ENCODE measurements around the gene PTK7. TPM values are rescaled to one million over a fixed set of nuclear protein-coding genes. Genes with fewer than 3 reads are reported as not detected.

Gene PTK7
- total RNA-seq, 1 experiment from 2014 or later = 105 TPM

- no peaks in the 10 kb centered on the region for H3K27me3 ChIP-seq (ENCODE audit: insufficient read depth, low read length)
- H3K9me2 ChIP-seq (ENCODE audit: insufficient read depth) = no peaks in the 10 kb centered on the region
- TF ChIP-seq JUND (IDR thresholded peaks at IDR 0.05) (no peak), EGR1 (IDR thresholded peaks at IDR 0.05; ENCODE audit: low read depth) (no peak), TCF7L2 (IDR thresholded peaks at IDR 0.05; ENCODE audit: borderline replicate concordance, extremely low read depth, insufficient read depth, insufficient read length) (no peak), SP1 (IDR thresholded peaks at IDR 0.05; ENCODE audit: low read depth) (no peak), EZH2 (IDR thresholded peaks at IDR 0.05) (no peak), SIN3A (IDR thresholded peaks at IDR 0.05; ENCODE audit: low read depth) (no peak), POLR2AphosphoS5 (IDR thresholded peaks at IDR 0.05; ENCODE audit: low read depth, low read length) (no peak), ZNF274 (IDR thresholded peaks at IDR 0.05; ENCODE audit: low read depth, low read length) (no peak), CEBPB (IDR thresholded peaks at IDR 0.05; ENCODE audit: low read depth) (no peak), ZFX (IDR thresholded peaks at IDR 0.05) (no peak), CBX3 (IDR thresholded peaks at IDR 0.05; ENCODE audit: low read depth) (no peak), RAD21 (IDR thresholded peaks at IDR 0.05; ENCODE audit: low read depth) (no peak)
- TF ChIP-seq, protein P1, sequence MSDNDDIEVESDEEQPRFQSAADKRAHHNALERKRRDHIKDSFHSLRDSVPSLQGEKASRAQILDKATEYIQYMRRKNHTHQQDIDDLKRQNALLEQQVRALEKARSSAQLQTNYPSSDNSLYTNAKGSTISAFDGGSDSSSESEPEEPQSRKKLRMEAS (IDR thresholded peaks at IDR 0.05) = no peak
- TF ChIP-seq, protein P2, sequence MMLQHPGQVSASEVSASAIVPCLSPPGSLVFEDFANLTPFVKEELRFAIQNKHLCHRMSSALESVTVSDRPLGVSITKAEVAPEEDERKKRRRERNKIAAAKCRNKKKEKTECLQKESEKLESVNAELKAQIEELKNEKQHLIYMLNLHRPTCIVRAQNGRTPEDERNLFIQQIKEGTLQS (IDR thresholded peaks at IDR 0.05) = no peak
- POLR2A ChIA-PET = no interaction called here
- no peak overlapping the region for H3K4me2 ChIP-seq (ENCODE audit: low read length)
- no TSS peak for BruUV-seq (replicated peaks)
- H3K4me3 ChIP-seq (replicated peaks in 1 of 2; ENCODE audit: low read depth in 1 of 2, low read length in 2 of 2) = no peak overlapping the region
- H3K9ac ChIP-seq (ENCODE audit: low read length) = no peak overlapping the region
- RAD21 ChIA-PET (ENCODE audit: low non-redundant PET in 1 of 2, low total read pairs in 2 of 2, uncharacterized antibody in 2 of 2, unreplicated experiment in 2 of 2) = interaction anchor here in 1 of 2 experiments (0.5 kb wide), 1 partner anchor 26 kb away, joined by 3 read pairs; no protein-coding TSS in a partner anchor
- H2AFZ ChIP-seq (ENCODE audit: low read depth, low read length, poor library complexity, severe bottlenecking) = no peak overlapping the region
- peaks cover 0 to 10% of the 10 kb centered on the region in 2 experiments; a peak in 1 of 4 replicates for H3K36me3 ChIP-seq (ENCODE audit: control insufficient read depth in 1 of 2, insufficient read depth in 2 of 2, low read length in 2 of 2)
- ATAC-seq (no peak), DNase-seq (ENCODE audit: low read depth, low spot score) (no peak)
- H3K27ac ChIP-seq (ENCODE audit: low read depth, low read length) = no peak overlapping the region
- no peaks in the 10 kb centered on the region for H4K20me1 ChIP-seq (ENCODE audit: insufficient read depth)
- CTCF ChIA-PET = interaction anchor here (0.7 kb wide), 1 partner anchor 17 kb away, joined by 4 read pairs; no protein-coding TSS in a partner anchor
- intact Hi-C loops (cut with micrococcal nuclease) = no loop called here
- H3K79me2 ChIP-seq (ENCODE audit: insufficient read depth, low read length) = no peaks in the 10 kb centered on the region
- no peaks in the 10 kb centered on the region for H3K9me3 ChIP-seq (ENCODE audit: control insufficient read depth in 1 of 2, insufficient read depth in 1 of 2, low read depth in 1 of 2, low read length in 2 of 2)
- H3K4me1 ChIP-seq (ENCODE audit: control insufficient read depth in 1 of 2, insufficient read depth in 2 of 2, low read length in 2 of 2) = peaks cover 3 to 9% of the 10 kb centered on the region in 2 experiments; a peak in 1 of 4 replicates
These were observed 70.9 kb downstream of the PTK7 start for GRCh38 chr6:43146709-43147688.
